Measurements from ENCODE around the gene SSC5D.
"Not testable (repeated sequence)": the region's sequence is repeated elsewhere in the genome, so short reads cannot be mapped to it uniquely, and the experiment has no call there.

Gene SSC5D

DNA sequence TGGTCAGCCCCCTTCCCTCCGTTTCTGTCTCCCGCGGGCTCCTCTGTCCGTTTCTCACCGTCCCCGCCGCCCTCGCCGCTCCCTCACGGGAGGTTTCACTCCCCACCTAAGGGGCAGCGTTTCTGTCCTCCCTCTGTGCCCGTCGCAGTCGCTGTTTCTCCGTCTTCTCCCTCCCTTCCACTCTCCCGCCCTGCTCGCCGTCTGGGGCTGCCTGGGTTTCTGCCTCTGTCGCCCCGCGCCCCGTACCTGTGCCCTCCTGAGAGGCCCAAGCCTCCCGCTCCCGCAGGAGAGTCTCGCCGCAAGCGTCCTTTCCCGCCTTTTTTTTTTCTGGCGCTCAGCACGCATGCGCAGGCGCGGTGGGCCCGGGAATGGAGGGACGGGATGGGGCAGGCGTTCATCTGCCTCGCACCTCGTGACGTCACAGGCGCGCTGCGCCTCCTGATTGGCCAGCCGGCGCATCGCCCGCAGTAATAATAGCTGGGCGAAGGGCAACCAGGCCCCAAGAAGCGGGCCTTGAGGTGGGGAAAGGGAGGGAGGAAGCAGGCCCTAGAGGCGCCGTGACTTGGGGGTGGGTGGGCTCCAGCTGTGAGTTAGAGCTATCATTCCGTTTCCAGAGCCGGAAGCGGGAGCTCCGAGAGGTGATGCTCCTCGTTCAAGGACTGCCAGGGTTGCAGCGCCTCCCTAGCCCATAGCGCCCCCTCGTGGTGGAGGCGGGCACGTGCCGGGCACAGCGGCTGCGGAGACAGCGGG lies 15.4 kb downstream of the SSC5D start:
- DNase-seq (ENCODE audit: low spot score) = peak; percentile 92

DNA sequence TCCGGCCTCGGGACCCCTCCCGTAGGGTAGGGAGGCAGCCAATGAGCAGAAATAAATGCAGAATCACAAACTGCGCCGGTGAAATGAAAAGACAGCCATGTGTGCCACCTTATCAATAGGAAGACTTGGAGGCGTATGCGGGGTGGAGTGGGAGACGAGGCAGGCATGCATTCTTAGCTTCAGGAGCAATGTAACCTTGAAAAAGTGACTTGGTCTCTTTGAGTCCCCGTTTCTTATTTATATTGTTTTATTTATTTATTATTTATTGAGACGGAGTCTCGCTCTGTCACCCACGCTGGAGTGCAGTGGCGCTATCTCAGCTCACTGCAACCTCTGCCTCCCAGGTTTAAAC lies 16.0 kb downstream of the SSC5D start:
- no peak for DNase-seq (ENCODE audit: low spot score)

DNA sequence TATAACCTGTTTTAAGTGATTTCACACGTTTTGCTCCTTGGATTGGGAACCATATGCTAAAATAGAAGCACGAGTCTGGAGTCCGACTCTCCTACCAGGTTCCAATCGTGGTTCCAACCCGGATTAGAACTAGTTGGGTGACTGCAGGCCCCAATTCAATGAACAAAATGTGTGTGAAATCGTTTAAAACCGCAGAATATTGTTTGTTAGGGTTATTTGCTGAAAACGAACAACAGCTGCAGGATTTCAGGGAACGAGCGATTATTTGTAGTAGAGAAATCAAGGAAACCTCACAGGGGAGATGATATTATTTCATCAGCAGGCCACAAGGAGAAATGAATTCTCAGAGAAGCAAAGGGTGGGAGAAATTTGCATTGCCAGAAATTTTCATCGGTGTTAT lies 16.7 kb downstream of the SSC5D start:
- no peak for DNase-seq (ENCODE audit: low spot score)

GRCh38 chr19:55508120-55508519 lies 19.9 kb downstream of the SSC5D start:
- no peak for DNase-seq (ENCODE audit: low spot score)

DNA sequence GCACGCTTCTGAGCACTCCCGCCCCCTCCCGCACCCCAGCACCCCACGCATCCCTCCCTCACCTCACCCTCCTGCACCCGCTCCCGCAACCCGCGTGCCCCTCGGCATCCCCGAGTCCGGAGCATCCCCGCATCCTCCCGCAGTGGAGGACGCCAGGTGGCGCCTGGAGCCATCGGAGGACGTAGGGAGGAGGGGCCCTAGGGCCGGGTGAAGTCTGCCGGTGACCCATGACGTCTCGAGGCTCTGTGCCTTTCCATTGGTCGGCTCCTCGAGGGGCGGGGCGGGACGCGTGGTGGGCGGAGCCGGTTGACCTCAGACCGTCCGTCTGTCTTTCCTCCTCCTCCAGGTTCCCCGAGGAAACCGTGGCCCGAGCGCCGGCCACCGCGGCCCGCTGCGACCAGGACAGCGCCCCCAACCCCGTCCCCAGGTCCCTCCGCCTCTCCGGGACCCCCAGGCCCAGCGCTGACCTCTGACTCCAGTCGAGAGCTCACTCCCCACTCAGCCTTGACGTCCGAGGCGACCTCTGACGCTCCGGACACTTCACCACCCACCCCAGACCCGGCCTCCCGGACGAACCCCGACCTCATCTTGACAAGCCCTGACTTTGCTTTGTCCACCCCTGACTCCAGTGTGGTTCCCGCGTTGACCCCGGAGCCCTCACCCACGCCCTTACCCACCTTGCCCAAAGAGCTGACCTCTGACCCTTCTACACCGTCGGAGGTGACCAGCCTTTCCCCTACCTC lies 28.8 kb downstream of the SSC5D start:
- peak; percentile 95 for DNase-seq (ENCODE audit: low spot score)

DNA sequence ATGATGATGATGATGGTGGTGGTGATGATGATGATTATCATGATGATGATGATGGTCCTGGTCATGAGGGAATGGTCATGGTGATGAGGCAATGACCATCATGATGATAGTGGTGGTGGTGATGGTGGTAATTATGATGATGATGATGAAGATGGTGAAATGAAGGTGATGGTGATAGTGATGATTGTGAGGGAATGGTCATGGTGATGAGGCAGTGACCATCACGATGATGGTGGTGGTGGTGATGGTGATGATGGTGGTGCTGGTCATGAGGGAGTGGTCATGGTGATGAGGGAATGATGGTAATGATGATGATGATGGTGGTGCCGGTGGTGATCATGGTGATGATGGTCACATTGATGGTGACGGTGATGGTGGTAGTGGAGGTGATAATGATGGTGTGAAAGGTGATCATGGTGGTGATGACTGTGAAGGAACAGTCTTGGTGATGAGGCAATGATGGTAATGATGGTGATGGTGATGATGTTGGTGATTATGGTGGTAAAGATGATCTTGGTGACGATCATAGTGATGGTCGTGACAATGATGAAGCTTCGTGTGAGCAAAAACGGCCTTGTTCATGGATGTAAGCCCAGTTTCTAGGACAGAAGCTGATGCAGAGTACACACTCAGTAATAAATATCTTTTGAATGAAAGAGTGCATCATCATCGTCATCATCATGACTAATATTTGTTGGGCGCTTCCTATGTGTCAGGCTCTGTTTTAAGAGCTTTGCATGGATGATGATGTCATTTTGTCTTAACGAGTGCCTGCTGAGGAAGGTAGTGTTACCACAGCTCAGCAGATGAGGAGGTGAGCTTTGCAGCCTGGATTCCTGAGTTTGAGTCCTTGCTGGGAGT lies 31.4 kb downstream of the SSC5D start:
- no peak for DNase-seq (ENCODE audit: low spot score)

DNA sequence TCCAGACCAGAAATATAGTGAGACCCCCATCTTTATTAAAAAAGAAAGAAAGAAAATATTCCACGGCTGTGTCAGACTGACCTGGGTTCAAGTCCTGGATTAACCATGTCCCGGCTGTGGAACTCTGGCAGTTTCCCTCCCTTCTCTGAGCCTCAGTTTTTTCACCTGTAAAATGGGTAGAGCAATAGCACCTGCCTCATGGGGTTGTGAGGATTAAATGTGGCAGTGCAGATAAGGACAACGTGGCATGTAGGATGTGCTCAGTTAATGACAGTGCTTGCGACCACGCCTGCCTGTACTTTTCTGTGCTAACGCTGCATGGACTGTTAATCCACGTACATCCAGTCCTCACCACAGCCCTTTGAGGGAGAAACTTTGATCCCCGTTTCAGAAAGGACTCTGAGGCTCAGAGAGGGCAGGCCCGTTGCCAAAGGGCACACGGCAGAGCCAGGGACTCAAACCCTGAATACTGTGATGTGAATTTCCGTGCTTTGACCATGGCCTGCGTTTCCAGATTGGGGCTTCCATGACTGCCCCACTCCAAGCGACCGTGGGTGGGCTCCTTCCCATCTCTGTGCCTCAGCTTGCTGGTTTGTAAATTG lies 32.6 kb downstream of the SSC5D start:
- no peak for DNase-seq (ENCODE audit: low spot score)

DNA sequence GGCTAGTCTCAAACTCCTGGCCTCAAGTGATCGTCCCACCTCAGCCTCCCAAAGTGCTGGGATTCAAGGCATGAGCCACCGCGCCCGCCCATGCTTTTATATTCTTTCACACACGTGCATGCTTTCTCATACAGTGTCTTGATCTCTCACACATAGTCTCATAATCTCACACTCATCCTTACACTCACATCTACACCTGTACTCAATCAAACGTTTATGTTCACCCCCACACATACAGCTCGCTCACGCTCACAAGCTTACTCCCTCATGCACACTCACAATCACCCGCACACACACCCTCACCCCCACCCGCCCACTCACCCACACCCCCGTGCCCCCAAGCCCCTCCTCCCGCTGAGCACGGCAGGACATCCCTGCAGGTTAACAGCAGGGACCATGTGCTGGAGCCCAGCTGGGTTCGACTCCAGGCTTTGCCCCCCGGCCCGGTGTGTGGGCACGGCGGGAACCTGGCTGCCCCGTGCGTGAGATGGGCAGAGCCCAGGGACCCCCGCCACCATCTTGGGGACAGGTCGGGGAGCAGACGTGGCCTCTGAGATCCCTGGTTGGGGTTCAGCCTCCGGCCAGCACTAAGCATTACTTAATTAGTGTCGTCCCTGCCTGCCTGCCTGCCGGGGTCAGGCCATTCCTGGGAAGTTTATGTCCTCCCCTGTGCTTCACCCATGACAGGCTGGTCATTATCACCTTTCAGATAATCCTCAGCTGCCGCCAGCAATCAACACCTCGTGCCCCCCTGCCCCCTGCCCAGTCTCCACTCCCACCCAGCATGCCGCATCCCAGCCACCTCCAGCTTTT lies 37.3 kb downstream of the SSC5D start:
- DNase-seq (ENCODE audit: low spot score) = no peak

DNA sequence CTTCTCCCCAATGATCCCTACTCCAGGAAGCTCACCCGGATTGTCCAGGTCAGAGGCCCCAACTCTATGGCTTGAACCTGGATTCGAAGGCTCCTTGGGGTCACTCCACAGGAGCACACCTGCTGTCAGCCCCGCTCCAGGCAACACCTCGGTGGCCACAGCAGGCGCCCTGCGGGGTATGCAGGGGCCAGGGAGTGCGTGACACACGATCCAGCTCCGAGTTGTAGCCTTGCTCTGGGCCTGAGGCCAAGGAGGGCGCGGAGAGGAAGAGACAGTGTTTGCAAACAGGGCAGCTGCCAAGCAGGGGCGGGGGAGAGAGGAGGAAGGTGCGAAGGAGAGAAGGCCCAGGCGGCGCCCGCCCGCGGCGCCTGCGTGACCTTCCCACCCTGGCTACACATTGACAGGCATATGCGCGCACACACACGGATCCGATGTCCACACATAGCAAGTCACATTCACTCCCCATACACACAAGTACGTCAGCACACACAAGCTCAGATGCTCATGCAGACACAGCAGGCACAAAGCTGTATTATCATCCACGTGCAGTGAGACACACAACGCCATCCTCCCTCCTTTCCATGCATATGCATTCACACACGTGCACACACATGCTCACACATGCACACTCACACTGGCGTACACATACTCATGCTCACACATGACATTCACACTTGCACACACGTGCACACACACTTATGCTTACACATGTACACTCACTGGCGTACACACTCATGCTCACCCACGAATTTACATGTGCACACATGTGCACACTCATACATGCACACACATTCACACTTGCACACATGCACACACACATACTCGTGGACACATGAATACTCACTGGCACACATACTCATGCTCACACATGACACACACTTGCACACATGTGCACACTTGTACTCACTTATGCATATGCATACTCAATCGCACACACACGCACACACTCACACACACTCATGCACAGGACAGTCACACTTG lies 38.3 kb downstream of the SSC5D start:
- DNase-seq (ENCODE audit: low spot score) = no peak

- no peak for DNase-seq (ENCODE audit: low spot score)
Observed at GRCh38 chr19:55527197-55528029, 39.2 kb downstream of the SSC5D start.

- no peak for DNase-seq (ENCODE audit: low spot score)
Observed at GRCh38 chr19:55528030-55528803, 40.0 kb downstream of the SSC5D start.

DNA sequence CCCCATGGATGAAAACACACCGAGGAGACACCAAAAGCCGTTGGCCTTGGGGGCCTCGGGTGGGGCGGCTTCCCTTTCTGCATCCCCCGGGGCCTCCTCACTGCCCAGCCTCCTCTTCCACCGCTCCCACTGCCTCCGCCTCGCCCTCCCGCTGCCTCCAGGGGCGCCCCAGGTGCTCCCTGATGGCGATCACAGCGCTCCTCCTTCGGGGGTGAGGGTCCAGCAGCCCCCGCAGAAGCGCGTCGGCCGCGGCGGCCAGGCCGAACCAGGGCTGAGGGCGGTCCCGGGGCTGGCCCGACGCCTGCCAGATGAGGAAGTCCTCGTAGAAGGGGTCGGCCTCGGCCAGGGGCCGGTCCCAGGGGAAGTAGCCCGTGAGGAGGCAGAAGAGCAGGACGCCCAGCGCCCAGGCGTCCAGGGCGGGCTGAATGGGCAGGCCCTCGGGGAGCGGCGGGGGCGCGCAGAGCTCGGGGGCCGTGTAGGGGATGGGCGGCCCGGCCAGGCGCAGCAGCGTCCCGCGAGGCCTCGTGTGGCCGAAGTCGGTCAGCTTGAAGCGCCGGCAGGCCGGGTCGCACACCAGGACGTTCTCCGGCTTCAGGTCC lies 41.5 kb downstream of the SSC5D start:
- no peak for DNase-seq (ENCODE audit: low spot score)

GRCh38 chr19:55530996-55531395 lies 42.8 kb downstream of the SSC5D start:
- no peak for DNase-seq (ENCODE audit: low spot score)

DNA sequence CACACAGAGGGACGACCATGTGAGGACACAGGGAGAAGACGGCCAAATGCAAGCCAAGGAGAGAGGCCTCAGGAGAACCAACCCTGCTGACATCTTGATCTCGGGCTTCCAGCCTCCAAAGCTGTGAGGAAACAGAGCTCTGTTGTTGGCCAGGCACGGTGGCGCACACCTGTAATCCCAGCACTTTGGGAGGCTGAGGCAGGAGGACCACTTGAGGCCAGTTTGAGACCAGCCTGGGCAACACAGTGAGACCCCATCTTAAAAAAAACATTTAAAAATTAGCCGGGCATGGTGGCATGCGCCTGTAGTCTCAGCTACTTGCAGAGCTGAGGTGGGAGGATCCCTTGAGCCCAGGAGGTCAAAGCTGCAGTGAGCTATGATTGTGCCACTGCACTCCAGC lies 46.0 kb downstream of the SSC5D start:
- not testable (repeated sequence) for DNase-seq (ENCODE audit: low spot score)

GRCh38 chr19:55535173-55535964 lies 47.1 kb downstream of the SSC5D start:
- DNase-seq (ENCODE audit: low spot score) = no peak

GRCh38 chr19:55535965-55536350 lies 47.7 kb downstream of the SSC5D start:
- DNase-seq (ENCODE audit: low spot score) = no peak

GRCh38 chr19:55536366-55536765 lies 48.1 kb downstream of the SSC5D start:
- DNase-seq (ENCODE audit: low spot score) = no peak

All from activated CD4-positive, alpha-beta T cell treated with anti-CD3 and anti-CD28 coated beads, Interleukin-2, Interleukin-4, amounts not matched to agents 100 ng/mL and 50 ng/mL, durations not matched to agents 16 hours and 8 hours (primary cell).